Measurements from ENCODE around the gene TTLL11. TPM values are rescaled to one million over a fixed set of nuclear protein-coding genes. Genes with fewer than 3 reads are reported as not detected.

Gene TTLL11
- total RNA-seq, 4 donors from 2014 or later, result 7.2 to 12.1 (median 9.9) TPM

- Histone ChIP-seq H3K36me3 (no peaks in the 10 kb centered on the region), H3K4me3 (no peak overlapping the region), H3K4me1 (peaks cover 6% of the 10 kb centered on the region), H3K27me3 (no peaks in the 10 kb centered on the region), H3K27ac (no peak overlapping the region), H3K9me3 (no peaks in the 10 kb centered on the region)
- no peak for TF ChIP-seq CTCF (IDR thresholded peaks at IDR 0.05)
- TF ChIP-seq POLR2A (IDR thresholded peaks at IDR 0.05), result no peak
- no peak for TF ChIP-seq EP300 (IDR thresholded peaks at IDR 0.05)
- no peak for TF ChIP-seq POLR2AphosphoS5 (IDR thresholded peaks at IDR 0.05)
- DNase-seq (ENCODE audit: low spot score in 2 of 2), result no peak
- 93% methylated on average over 4 of the region's 4 CpGs for WGBS
These were observed 143.3 kb downstream of the TTLL11 start for GRCh38 chr9:121949766-121950165.

GRCh38 chr9:121949364-121949763 lies 143.7 kb downstream of the TTLL11 start:
- TF ChIP-seq POLR2A (IDR thresholded peaks at IDR 0.05) (no peak), CTCF (IDR thresholded peaks at IDR 0.05) (no peak), EP300 (IDR thresholded peaks at IDR 0.05) (no peak), POLR2AphosphoS5 (IDR thresholded peaks at IDR 0.05) (no peak)
- no peaks in the 10 kb centered on the region for H3K9me3 ChIP-seq
- H3K36me3 ChIP-seq, result no peaks in the 10 kb centered on the region
- no peak overlapping the region for H3K27ac ChIP-seq
- no peak for DNase-seq (ENCODE audit: low spot score in 2 of 2)
- H3K4me3 ChIP-seq, result no peak overlapping the region
- no peaks in the 10 kb centered on the region for H3K27me3 ChIP-seq
- peaks cover 6% of the 10 kb centered on the region for H3K4me1 ChIP-seq
- WGBS, result 64% methylated on average over 4 of the region's 4 CpGs

GRCh38 chr9:121947775-121948174 lies 145.3 kb downstream of the TTLL11 start:
- Histone ChIP-seq H3K4me1 (no peaks in the 10 kb centered on the region), H3K4me3 (no peak overlapping the region), H3K27ac (no peak overlapping the region), H3K9me3 (no peaks in the 10 kb centered on the region), H3K36me3 (no peaks in the 10 kb centered on the region), H3K27me3 (no peaks in the 10 kb centered on the region)
- WGBS, result 83% methylated on average over 4 of the region's 4 CpGs
- TF ChIP-seq POLR2A (IDR thresholded peaks at IDR 0.05) (no peak), CTCF (IDR thresholded peaks at IDR 0.05) (no peak), EP300 (IDR thresholded peaks at IDR 0.05) (no peak), POLR2AphosphoS5 (IDR thresholded peaks at IDR 0.05) (no peak)
- DNase-seq (ENCODE audit: low spot score in 2 of 2), result no peak

- Histone ChIP-seq H3K4me3 (no peak overlapping the region), H3K27ac (no peak overlapping the region), H3K9me3 (no peaks in the 10 kb centered on the region), H3K36me3 (no peaks in the 10 kb centered on the region), H3K4me1 (no peaks in the 10 kb centered on the region), H3K27me3 (no peaks in the 10 kb centered on the region)
- DNase-seq (ENCODE audit: low spot score in 2 of 2), result no peak
- 82% methylated on average over 5 of the region's 5 CpGs for WGBS
- no peak for TF ChIP-seq EP300 (IDR thresholded peaks at IDR 0.05)
- no peak for TF ChIP-seq POLR2AphosphoS5 (IDR thresholded peaks at IDR 0.05)
- no peak for TF ChIP-seq CTCF (IDR thresholded peaks at IDR 0.05)
- TF ChIP-seq POLR2A (IDR thresholded peaks at IDR 0.05), result no peak
These were observed 146.6 kb downstream of the TTLL11 start for GRCh38 chr9:121946465-121946864.

- Histone ChIP-seq H3K36me3 (no peaks in the 10 kb centered on the region), H3K9me3 (no peaks in the 10 kb centered on the region), H3K27me3 (no peaks in the 10 kb centered on the region), H3K4me1 (no peaks in the 10 kb centered on the region), H3K4me3 (no peak overlapping the region), H3K27ac (no peak overlapping the region)
- no peak for DNase-seq (ENCODE audit: low spot score in 2 of 2)
- TF ChIP-seq POLR2AphosphoS5 (IDR thresholded peaks at IDR 0.05) (no peak), POLR2A (IDR thresholded peaks at IDR 0.05) (no peak), CTCF (IDR thresholded peaks at IDR 0.05) (no peak), EP300 (IDR thresholded peaks at IDR 0.05) (no peak)
- WGBS, result 70% methylated on average over 4 of the region's 4 CpGs
These were observed 147.3 kb downstream of the TTLL11 start for GRCh38 chr9:121945849-121946248.

All from suprapubic skin (tissue), 4 donors.